Activated naive CD4-positive, alpha-beta T cell treated with anti-CD3 and anti-CD28 coated beads, Interleukin-2, amount 50 U/mL, for 24 hours (primary cell): ENCODE data around the gene GRID2.
"Not testable (repeated sequence)": the region's sequence is repeated elsewhere in the genome, so short reads cannot be mapped to it uniquely, and the experiment has no call there.

Source experiments
- H3K27ac Mint-ChIP-seq: one replicate; pipeline ENCODE4 v1.8.0; 2021; ENCODE audit warnings: mild to moderate bottlenecking, mixed read lengths
- H3K27me3 Mint-ChIP-seq: one replicate; pipeline ENCODE4 v1.8.0; 2021; ENCODE audit warnings: mixed read lengths
- H3K36me3 Mint-ChIP-seq: one replicate; pipeline ENCODE4 v1.8.0; 2021; ENCODE audit warnings: mixed read lengths
- H3K4me1 Mint-ChIP-seq: one replicate; pipeline ENCODE4 v1.8.0; 2021; ENCODE audit warnings: mixed read lengths
- H3K4me3 Mint-ChIP-seq: one replicate; pipeline ENCODE4 v1.8.0; 2021; ENCODE audit warnings: mild to moderate bottlenecking, mixed read lengths
- H3K9me3 Mint-ChIP-seq: one replicate; pipeline ENCODE4 v1.8.0; 2021; ENCODE audit warnings: mixed read lengths

Gene GRID2

DNA sequence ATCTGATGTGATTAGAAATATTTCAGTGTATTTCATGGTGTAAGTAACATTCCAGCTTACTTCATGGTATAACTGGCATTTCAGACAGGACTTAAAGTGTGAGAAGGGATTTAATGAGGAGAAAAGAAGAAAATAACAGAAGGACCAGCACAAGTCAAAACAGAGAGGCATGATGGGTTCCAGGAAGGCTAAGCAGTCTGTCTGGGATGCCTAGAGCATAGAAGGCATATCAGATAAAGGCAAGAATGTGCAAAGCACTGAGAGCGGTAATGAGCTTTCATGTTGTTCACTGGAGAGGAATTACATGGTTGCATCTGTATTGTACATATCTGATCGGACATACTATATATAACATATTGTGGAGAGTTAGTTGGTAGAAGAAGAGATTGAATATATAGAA is 54.2 kb downstream of the GRID2 start:
- no peaks in the 10 kb centered on the region for H3K36me3 Mint-ChIP-seq
- no peak overlapping the region for H3K4me3 Mint-ChIP-seq
- H3K27me3 Mint-ChIP-seq, result no peaks in the 10 kb centered on the region
- no peak overlapping the region for H3K27ac Mint-ChIP-seq
- no peaks in the 10 kb centered on the region for H3K9me3 Mint-ChIP-seq
- H3K4me1 Mint-ChIP-seq, result no peaks in the 10 kb centered on the region

DNA sequence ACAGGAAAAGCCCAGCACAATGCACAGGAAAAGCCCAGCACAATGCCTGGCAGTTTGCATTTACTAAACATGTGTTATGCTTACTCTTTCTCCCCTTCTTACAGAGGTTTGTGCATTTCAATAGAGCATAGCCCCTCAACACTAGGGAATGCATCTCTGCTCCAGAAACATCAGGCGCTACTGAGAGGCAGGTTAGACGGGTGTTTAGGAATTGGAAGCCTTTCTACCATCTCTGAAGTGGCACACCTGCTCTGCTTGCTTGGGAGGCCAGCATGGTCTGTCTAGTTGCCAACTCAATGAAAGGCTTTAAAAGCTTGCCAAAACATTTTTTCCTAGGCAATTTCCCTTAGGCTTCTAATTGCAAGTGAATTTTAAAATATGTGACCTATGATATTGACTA is 55.7 kb downstream of the GRID2 start:
- no peak overlapping the region for H3K27ac Mint-ChIP-seq
- H3K36me3 Mint-ChIP-seq, result no peaks in the 10 kb centered on the region
- no peak overlapping the region for H3K4me3 Mint-ChIP-seq

DNA sequence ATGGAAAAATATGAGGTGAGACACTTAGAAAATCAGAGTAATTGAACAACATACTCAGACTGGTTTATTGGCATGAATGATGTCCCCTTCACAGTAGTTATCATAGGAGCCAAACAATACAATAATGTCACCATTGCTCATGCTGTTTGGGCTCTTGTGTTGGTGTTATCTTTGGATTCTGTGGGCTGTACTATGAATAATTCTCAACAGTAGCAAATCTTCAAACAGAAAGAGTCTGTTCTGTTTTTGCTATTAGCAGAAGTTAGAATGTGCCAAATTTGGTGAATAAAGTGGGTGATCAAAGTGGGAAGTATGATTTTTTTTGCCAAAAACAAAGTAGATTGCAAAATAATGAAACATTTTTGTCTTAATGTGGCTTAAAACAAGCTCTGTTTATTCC is 58.3 kb downstream of the GRID2 start:
- H3K9me3 Mint-ChIP-seq, result no peaks in the 10 kb centered on the region
- no peaks in the 10 kb centered on the region for H3K27me3 Mint-ChIP-seq
- no peaks in the 10 kb centered on the region for H3K4me1 Mint-ChIP-seq
- no peaks in the 10 kb centered on the region for H3K36me3 Mint-ChIP-seq
- H3K27ac Mint-ChIP-seq, result no peak overlapping the region
- no peak overlapping the region for H3K4me3 Mint-ChIP-seq

More for the DNA sequence above, 55.7 kb downstream of the GRID2 start:
- Mint-ChIP-seq H3K4me1 (no peaks in the 10 kb centered on the region), H3K27me3 (no peaks in the 10 kb centered on the region), H3K9me3 (no peaks in the 10 kb centered on the region)

DNA sequence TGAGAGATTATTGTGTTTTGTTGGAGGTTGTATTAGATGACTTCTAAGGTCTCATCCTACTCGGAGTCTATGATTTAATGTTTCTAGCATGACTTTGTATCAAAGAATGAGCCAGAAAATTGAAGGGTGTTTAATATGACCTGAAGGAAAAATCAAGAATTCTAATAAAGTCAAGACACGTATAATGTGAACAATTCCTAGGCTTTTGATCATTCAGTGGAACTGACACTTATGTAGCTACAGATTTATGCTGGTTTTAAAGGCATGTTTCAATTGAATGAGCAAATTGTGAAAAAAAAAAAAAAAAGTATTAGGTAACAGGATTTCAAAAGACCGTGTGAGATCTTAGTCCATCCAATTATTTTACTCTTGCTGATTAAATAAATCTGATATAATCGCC is 64.9 kb downstream of the GRID2 start:
- Mint-ChIP-seq H3K9me3 (no peaks in the 10 kb centered on the region), H3K27ac (no peak overlapping the region), H3K27me3 (no peaks in the 10 kb centered on the region), H3K4me3 (no peak overlapping the region), H3K4me1 (no peaks in the 10 kb centered on the region), H3K36me3 (no peaks in the 10 kb centered on the region)

DNA sequence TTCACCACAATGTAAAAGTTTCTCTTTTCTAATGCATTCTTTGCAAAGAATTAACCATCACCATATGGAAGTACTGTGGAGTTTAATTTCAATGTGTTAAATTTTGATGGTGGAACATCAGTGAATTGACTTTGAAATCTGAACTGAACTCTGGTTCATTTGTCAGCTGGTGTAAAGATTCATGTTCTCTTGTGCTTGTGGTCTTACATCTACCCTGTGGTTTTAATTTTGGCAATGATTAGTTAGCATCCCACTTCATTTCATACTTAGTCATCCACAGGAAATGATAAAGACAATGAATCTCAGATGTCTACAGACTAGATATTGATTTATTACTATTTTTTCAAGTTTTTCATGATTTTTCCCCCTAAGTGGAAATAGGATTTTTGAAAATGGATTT is 77.8 kb downstream of the GRID2 start:
- no peak overlapping the region for H3K4me3 Mint-ChIP-seq
- H3K4me1 Mint-ChIP-seq, result no peaks in the 10 kb centered on the region
- peaks cover 11% of the 10 kb centered on the region for H3K9me3 Mint-ChIP-seq
- no peaks in the 10 kb centered on the region for H3K27me3 Mint-ChIP-seq
- H3K36me3 Mint-ChIP-seq, result no peaks in the 10 kb centered on the region
- no peak overlapping the region for H3K27ac Mint-ChIP-seq

DNA sequence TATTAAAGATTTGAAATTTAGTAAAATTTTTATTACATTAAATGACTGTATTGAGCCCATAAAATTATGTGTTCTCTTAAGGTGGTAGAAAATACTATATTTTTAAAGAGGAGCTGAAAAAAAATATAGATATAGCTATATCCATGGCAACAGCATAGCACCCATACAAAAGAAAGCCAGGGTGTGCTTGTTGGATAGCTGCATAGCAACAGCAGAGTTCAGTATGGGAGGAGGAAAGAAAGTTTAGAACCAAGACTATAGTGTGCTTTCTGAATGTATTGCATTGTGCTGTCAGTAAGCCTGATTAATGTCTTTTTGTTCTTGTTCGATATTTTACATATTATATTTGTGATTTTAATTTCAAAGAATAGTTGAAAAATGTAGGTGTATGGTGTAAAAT is 78.4 kb downstream of the GRID2 start:
- Mint-ChIP-seq H3K27ac (no peak overlapping the region), H3K4me3 (no peak overlapping the region), H3K9me3 (peaks cover 10% of the 10 kb centered on the region), H3K27me3 (no peaks in the 10 kb centered on the region), H3K36me3 (no peaks in the 10 kb centered on the region), H3K4me1 (no peaks in the 10 kb centered on the region)

DNA sequence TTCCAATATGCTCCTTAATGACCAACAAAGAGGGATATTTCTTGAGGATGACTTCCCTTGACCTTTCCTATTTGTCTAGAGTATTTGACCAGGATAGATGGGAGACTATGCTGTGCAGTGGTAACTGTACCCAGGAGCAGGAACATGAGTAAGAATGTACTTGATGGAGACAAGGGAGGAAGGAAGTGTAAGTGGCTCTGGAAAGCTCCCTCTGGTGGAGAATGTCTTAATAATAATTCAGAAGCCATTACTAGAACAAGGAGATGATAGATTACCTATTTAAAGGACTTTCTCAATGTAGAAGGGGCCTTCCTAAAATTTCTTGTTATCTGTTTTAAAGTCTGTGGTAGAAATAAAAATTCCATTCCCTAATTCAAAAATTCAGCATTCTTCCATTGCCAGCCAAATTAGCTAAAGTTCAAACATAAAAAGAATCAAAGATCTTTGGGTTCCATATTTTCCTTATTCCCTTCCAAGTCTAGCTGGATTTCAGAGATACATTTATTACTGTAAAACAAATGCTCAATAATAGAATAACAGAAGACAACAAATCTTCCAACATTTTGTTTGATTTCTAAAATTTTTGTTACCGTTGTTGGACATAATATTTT is 83.8 kb downstream of the GRID2 start:
- no peaks in the 10 kb centered on the region for H3K9me3 Mint-ChIP-seq
- no peaks in the 10 kb centered on the region for H3K4me1 Mint-ChIP-seq
- no peak overlapping the region for H3K4me3 Mint-ChIP-seq
- no peaks in the 10 kb centered on the region for H3K36me3 Mint-ChIP-seq
- no peak overlapping the region for H3K27ac Mint-ChIP-seq
- no peaks in the 10 kb centered on the region for H3K27me3 Mint-ChIP-seq

GRCh38 chr4:92399032-92399431 is 95.3 kb downstream of the GRID2 start:
- no peaks in the 10 kb centered on the region for H3K4me1 Mint-ChIP-seq
- no peaks in the 10 kb centered on the region for H3K36me3 Mint-ChIP-seq
- H3K4me3 Mint-ChIP-seq, result no peak overlapping the region
- H3K9me3 Mint-ChIP-seq, result peaks cover 10% of the 10 kb centered on the region
- H3K27me3 Mint-ChIP-seq, result no peaks in the 10 kb centered on the region
- no peak overlapping the region for H3K27ac Mint-ChIP-seq

- H3K27me3 Mint-ChIP-seq, H3K36me3 Mint-ChIP-seq, H3K9me3 Mint-ChIP-seq, H3K27ac Mint-ChIP-seq, H3K4me3 Mint-ChIP-seq, H3K4me1 Mint-ChIP-seq: not testable (repeated sequence)
Observed at GRCh38 chr4:92403525-92403924, 99.8 kb downstream of the GRID2 start.

DNA sequence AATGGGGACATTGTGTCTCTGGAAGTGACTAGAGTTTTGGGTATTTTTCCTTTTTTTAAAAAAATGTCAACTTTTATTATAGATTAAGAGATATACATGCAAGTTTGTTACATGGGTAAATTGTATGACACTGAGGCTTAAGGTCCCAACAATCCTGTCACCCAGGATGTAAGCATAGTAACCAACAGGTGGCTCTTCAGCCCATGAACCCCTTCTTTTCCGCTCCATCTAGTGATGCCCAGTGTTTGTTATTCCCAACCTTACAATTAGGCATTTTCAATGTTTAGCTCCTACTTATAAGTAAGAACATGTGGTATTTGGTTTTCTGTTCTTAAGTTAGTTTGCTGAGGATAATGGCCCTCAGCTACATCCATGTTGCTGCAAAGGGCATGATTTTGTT is 102.7 kb downstream of the GRID2 start:
- Mint-ChIP-seq H3K27me3 (no peaks in the 10 kb centered on the region), H3K4me3 (no peak overlapping the region), H3K4me1 (no peaks in the 10 kb centered on the region), H3K36me3 (no peaks in the 10 kb centered on the region), H3K9me3 (peaks cover 10% of the 10 kb centered on the region), H3K27ac (no peak overlapping the region)

DNA sequence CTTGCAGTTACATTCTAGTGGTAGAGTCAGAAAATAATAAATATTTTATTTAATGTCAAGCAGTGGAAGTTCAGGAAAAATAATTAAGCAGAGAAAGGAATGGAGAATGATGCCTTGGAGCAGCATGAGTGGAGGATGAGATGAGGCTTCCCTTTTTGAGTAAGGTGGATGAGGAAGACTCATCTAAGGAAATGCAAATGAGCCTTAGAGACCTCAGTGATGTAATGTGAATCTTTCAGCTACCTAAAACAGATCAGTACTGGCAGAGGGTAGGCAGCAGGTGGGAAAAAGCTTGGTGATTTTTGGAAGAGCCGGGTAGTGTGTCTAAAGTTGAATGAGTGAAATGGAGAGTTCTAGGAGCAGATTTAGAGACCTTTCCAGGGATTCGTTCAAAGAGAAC is 118.2 kb downstream of the GRID2 start:
- Mint-ChIP-seq H3K4me3 (no peak overlapping the region), H3K4me1 (no peaks in the 10 kb centered on the region), H3K27me3 (no peaks in the 10 kb centered on the region), H3K27ac (no peak overlapping the region), H3K36me3 (no peaks in the 10 kb centered on the region), H3K9me3 (peaks cover 7% of the 10 kb centered on the region)

DNA sequence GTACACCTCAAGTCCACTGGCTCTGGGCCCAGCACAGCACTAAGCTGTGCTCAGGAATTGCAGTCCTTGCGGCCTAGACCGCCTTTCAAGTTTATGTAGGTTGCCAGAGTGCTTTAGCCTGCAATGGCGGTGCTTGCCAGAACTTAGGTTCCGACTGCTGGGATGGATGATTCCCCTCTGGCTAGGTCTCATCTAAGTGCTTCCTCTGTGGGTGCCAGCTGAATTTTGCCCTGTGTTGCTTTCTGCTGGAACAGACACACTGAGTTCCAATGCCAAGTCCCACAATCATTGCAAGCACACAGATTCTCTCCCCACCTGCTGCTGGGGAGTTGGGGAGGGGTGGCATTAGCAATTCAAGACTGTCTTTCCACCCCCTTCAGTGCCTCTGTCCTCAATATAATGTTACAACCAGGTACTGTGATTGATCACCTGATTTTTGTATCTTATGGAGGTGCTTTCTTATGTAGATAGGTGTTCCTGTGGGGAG is 129.5 kb downstream of the GRID2 start:
- H3K4me3 Mint-ChIP-seq, result no peak overlapping the region
- H3K9me3 Mint-ChIP-seq, result peaks cover 11% of the 10 kb centered on the region
- no peaks in the 10 kb centered on the region for H3K4me1 Mint-ChIP-seq
- H3K27ac Mint-ChIP-seq, result no peak overlapping the region
- H3K36me3 Mint-ChIP-seq, result no peaks in the 10 kb centered on the region
- no peaks in the 10 kb centered on the region for H3K27me3 Mint-ChIP-seq

- not testable (repeated sequence) for H3K4me1 Mint-ChIP-seq, H3K4me3 Mint-ChIP-seq, H3K9me3 Mint-ChIP-seq, H3K27me3 Mint-ChIP-seq, H3K36me3 Mint-ChIP-seq, H3K27ac Mint-ChIP-seq
Observed at GRCh38 chr4:92438722-92439121, 135.0 kb downstream of the GRID2 start.

DNA sequence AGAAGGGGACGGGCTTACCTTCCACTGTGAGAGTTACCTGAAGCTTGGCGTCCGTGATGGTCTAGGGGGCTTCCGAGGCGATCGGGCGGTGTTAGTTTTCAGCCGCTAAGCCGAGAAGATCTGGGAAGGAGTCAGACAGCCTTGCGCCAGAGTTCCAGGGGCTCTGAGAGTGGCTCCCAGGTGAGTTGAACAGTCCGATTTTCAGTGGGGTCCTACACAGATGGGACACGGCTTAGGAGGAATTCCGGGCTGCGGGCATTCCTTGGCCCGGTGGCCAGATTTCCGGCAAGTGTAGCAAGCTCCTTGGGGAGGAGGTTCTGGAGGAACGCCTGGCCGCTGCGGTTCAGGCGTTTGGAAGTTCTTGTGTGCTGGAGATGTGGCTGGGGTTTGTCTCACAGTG is 138.4 kb downstream of the GRID2 start:
- H3K36me3 Mint-ChIP-seq, H3K27me3 Mint-ChIP-seq, H3K9me3 Mint-ChIP-seq, H3K4me1 Mint-ChIP-seq, H3K4me3 Mint-ChIP-seq, H3K27ac Mint-ChIP-seq: not testable (repeated sequence)

GRCh38 chr4:92444143-92444843 is 140.5 kb downstream of the GRID2 start:
- not testable (repeated sequence) for H3K36me3 Mint-ChIP-seq, H3K9me3 Mint-ChIP-seq, H3K4me3 Mint-ChIP-seq, H3K4me1 Mint-ChIP-seq, H3K27ac Mint-ChIP-seq, H3K27me3 Mint-ChIP-seq

DNA sequence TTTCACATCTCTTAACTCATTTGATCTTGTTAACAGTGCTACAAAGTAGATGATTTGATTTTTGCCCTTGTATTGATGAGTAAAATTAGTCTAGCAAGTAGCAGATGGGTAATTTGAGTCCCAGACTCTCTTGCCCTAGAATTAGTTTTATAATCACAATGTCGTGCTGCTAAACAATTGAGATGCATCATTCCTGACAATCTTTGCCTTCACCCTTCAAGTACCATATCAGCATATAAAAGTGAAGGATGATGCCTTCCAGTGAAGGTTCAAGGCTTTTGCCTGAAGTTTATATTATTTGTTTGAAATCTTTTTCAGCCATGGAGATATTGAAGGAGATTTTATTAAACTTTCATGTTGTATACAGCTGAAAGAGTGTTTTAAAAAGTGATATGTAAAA is 141.4 kb downstream of the GRID2 start:
- peaks cover 7% of the 10 kb centered on the region for H3K9me3 Mint-ChIP-seq
- H3K27ac Mint-ChIP-seq, result no peak overlapping the region
- no peak overlapping the region for H3K4me3 Mint-ChIP-seq
- no peaks in the 10 kb centered on the region for H3K4me1 Mint-ChIP-seq
- no peaks in the 10 kb centered on the region for H3K36me3 Mint-ChIP-seq
- no peaks in the 10 kb centered on the region for H3K27me3 Mint-ChIP-seq
